ENCODE measurements around the gene SLC7A9. TPM values are rescaled to one million over a fixed set of nuclear protein-coding genes. Genes with fewer than 3 reads are reported as not detected.
"Not testable (repeated sequence)": the region's sequence is repeated elsewhere in the genome, so short reads cannot be mapped to it uniquely, and the experiment has no call there.

Gene SLC7A9
- total RNA-seq, 1 experiment from 2014 or later = not detected

DNA sequence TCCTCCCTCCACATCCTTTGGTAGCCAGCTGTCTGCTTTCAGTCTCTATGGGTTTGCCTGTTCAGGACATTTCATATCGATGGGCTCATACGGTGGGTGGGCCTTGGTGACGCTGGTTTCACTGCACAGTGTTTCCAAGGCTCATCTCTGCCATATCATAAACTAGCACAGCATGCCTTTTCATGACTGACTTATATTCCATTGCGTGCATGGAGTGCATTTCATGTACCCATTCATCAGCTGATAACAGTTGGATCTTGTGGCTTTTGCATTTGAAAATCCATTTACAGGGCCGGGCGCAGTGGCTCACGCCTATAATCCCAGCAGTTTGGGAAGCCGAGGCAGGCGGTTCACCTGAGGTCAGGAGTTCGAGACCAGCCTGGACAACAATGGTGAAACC is 80.1 kb downstream of the SLC7A9 start:
- H3K27ac ChIP-seq = no peak overlapping the region
- H3K27me3 ChIP-seq = no peaks in the 10 kb centered on the region
- H3K36me3 ChIP-seq = no peaks in the 10 kb centered on the region

DNA sequence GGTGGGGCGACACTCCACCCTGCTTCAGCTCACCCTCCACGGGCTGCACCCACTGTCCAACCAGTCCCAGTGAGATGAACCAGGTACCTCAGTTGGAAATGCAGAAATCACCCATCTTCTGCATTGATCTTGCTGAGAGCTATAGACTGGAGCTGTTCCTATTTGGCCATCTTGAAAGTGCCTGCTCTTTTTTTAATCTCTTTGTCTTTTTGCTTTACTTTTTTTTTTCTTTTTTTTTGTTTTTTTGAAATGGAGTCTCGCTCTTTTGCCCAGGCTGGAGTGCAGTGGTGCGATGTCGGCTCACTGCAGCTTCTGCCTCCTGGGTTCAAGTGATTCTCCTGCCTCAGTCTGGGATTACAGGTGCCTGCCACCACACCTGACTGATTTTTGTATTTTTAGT is 81.7 kb downstream of the SLC7A9 start:
- H3K4me1 ChIP-seq; H3K9me3 ChIP-seq (replicated peaks); DNase-seq; H3K27me3 ChIP-seq; H3K36me3 ChIP-seq; H3K27ac ChIP-seq; H3K4me3 ChIP-seq: not testable (repeated sequence)

More for the DNA sequence above, 80.1 kb downstream of the SLC7A9 start:
- no peak overlapping the region for H3K4me3 ChIP-seq
- DNase-seq = no peak
- H3K9me3 ChIP-seq (replicated peaks) = no peaks in the 10 kb centered on the region
- H3K4me1 ChIP-seq = no peaks in the 10 kb centered on the region

DNA sequence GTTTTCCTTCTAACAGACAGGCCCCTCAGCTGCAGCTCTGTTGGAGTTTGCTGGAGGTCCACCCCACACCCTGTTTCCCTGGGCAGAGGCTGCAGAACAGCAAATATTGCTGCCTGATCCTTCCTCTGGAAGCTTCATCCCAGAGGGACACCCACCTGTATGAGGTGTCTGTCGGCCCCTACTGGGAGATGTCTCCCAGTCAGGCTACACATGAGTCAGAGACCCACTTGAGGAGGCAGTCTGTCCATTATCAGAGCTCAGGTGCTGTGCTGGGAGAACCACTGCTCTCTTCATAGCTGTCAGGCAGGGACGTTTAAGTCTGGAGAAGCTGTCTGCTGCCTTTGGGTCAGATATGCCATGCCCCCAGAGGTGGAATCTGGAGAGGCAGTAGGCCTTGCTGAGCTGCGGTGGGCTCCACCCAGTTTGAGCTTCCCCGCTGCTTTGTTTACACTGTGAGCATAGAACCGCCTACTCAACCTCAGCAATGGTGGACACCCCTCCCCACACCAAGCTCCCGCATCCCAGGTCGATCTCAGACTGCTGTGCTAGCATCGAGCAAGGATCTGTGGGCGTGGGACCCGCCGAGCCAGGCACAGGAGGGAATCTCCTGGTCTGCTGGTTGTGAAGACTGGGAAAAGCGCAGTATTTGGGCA is 82.3 kb downstream of the SLC7A9 start:
- not testable (repeated sequence) for H3K27me3 ChIP-seq; H3K27ac ChIP-seq; DNase-seq; H3K4me3 ChIP-seq; H3K9me3 ChIP-seq (replicated peaks); H3K4me1 ChIP-seq; H3K36me3 ChIP-seq

DNA sequence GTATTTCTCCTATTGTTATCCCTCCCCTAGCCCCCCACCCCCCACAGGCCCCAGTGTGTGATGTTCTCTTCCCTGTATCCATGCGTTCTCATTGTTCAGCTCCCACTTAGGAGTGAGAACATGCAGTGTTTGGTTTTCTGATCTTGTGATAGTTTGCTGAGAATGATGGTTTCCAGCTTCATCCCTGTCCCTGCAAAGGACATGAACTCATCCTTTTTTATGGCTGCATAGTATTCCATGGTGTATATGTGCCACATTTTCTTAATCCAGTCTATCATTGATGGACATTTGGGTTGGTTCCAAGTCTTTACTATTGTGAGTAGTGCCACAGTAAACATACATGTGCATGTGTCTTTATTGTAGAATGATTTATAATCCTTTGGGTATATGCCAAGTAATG is 87.5 kb downstream of the SLC7A9 start:
- not testable (repeated sequence) for H3K27me3 ChIP-seq, DNase-seq, H3K27ac ChIP-seq, H3K4me1 ChIP-seq, H3K36me3 ChIP-seq, H3K4me3 ChIP-seq
- H3K9me3 ChIP-seq (replicated peaks) = peaks cover 12% of the 10 kb centered on the region

DNA sequence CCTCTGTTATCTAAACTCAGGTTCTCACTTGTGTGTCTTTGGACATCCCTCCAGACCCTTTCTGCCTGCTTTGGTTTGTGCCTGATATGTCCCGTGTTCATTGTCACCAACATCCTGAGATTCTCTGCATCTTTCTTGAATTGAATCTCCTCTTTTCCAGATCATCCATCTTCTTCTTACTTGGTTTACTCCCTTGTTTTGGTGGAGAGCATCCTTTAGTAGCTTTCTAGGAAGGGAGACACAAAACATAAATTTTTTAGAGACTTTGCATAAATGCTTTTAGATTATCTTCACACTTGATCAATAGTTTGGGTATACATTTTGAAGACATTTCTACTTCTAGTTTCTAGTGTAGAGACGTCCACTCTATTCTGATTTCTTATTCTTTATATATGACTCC is 88.3 kb downstream of the SLC7A9 start:
- Histone ChIP-seq H3K4me1 (no peaks in the 10 kb centered on the region), H3K36me3 (no peaks in the 10 kb centered on the region), H3K27ac (no peak overlapping the region), H3K27me3 (no peaks in the 10 kb centered on the region), H3K4me3 (no peak overlapping the region), H3K9me3 (replicated peaks) (peaks cover 12% of the 10 kb centered on the region)
- no peak for DNase-seq

Other genes starting within 250 kb of the SLC7A9 start
- gene ANKRD27, start 194.6 kb downstream of the SLC7A9 start, total RNA-seq (2014; rRNA removed; shearing (Covaris generic)) = 32.2 and 33.8 TPM in 2 replicates
- gene RGS9BP, start 193.9 kb downstream of the SLC7A9 start, total RNA-seq (2014; rRNA removed; shearing (Covaris generic)) = 0.18 and 0.38 TPM in 2 replicates
- 21.0 and 21.7 TPM in 2 replicates for gene NUDT19, start 177.9 kb downstream of the SLC7A9 start, total RNA-seq (2014; rRNA removed; shearing (Covaris generic))
- 0.18 and 0.26 TPM in 2 replicates for gene TDRD12, start 150.0 kb downstream of the SLC7A9 start, total RNA-seq (2014; rRNA removed; shearing (Covaris generic))
- gene CEP89, start 102.2 kb upstream of the SLC7A9 start, total RNA-seq (2014; rRNA removed; shearing (Covaris generic)) = 19.8 and 21.3 TPM in 2 replicates
- gene FAAP24, start 102.5 kb upstream of the SLC7A9 start, total RNA-seq (2014; rRNA removed; shearing (Covaris generic)) = 6.6 and 7.6 TPM in 2 replicates
- gene RHPN2, start 195.1 kb upstream of the SLC7A9 start, total RNA-seq (2014; rRNA removed; shearing (Covaris generic)) = 12.6 and 12.7 TPM in 2 replicates
- 12.6 and 12.7 TPM in 2 replicates for gene GPATCH1, start 211.4 kb upstream of the SLC7A9 start, total RNA-seq (2014; rRNA removed; shearing (Covaris generic))